DMS53 (cell line): ENCODE measurements around the gene AP1S1.
"Not testable (repeated sequence)": the region's sequence is repeated elsewhere in the genome, so short reads cannot be mapped to it uniquely, and the experiment has no call there.

Source experiments
- DNase-seq: peaks from one replicate; lab custom pipeline; 2025; lab: John Stamatoyannopoulos, UW

AP1S1 gene

DNA sequence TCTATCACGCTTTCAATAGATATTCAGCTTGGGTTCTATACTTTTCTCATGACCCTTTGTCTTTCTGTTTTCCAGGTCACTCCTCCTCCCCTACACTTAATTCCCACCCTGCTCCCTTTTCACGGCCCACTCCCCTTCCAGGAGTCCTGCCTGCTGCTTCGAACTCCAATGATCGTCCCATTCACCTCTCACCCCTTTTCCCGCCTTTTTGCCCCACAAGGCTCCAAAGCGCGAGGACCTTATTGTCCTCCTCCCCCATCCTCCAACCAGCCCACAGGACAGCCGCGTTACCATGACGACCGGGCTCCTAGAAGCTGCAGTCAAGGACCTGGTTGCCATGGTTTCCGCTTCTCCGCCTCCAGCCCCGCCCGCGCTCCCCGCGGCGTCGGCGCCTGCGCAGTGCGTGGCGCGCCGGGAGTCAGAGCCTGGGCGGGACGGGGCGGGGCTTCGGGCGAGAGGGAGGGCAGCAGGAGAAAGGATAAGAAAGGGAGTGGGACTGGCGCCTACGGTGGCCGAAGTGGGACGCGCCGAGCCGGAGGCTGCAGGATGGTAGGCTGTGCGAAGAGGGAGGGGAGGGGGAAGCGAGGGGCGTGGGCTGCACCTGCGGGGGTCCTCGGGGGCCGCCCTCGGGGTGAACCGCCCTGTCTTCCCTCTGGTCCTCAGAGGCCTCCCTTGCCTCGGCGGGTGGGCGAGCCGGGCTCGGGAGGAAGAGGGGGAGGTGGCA is at the start of gene AP1S1:
Gene AP1S1, plus strand, starts transcription at position 508 of the 724 bp plus-strand sequence. Its CDS starts 39 bp downstream, at position 547.
- DNase-seq = peak; percentile 100

DNA sequence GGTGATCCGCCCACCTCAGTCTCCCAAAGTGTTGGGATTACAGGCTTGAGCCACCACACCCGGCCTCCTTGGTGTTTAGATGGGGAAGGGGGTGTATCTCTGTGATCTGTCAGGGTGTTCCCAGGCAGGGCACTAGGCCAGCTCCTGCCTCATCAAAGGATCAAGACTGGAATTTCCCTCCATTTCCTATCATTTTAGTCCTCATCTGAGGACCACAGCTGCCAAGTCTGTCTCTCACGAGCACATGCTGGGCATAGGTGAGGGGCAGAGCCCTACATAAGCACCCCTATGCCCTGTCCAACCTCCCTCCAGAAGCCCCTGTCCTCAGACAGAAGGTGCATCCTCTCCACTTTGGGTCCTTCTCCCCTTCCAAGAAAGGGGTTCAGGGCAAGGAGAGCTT is 49.5 kb upstream of the AP1S1 start:
- no peak for DNase-seq

DNA sequence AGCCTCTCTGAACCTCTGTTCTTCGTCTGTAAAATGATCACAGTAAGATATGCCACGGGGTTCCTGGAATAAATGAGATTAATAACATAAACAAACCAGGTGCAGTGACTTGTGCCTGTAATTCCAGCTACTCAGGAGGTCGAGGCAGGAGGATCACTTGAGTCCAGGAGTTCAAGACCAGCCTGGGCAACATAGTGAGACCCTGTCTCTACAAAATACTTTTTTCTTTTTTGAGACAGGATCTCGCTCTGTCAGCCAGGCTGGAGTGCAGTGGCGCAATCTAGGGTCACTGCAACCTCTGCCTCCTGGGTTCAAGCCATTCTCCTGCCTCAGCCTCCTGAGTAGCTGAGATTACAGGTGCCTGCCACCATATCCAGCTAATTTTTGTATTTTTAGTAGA is 49.0 kb upstream of the AP1S1 start:
- not testable (repeated sequence) for DNase-seq

DNA sequence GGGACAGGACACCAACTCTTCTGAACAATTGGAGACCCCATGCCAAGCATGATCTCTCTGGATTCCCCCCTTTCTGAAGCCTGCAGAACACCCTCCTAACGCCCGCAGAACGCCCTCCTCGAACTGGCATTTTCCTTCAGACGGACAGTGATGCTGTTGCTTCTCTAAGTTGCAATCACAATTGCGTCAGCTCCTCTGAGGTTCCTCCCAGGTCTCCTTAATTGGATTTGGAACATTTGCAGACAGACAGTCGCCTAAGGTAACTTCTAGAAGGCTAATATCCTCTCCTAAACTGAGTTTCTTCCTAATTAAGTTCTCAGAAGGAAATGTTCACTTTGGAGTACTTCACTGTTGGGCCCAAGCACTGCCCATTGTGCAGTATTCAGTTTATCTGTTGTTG is 47.9 kb upstream of the AP1S1 start:
- no peak for DNase-seq

DNA sequence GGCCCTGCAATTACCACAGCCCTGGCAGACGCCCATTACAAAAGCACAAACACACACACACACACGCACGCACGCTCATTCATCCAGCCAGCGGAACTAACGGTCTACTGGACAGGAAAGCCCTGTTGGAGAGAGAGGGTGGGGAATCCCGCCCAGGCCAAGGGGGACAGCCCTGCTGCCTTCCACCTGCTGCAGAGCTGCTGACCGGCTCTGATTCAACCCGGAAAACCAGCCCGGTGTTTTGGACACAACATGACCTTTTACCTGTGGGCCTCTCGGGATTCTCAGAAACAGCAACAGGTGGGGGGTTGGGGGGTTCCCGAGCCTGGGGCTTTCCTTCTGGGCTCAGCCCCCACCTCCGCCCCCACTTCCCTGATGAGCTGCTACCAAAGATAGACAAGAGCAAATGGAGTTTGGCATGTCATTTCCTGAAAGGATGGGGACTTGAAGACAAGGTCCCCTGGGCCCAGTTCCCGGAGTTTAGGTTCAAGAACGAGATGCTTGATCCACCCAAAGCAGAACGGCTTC is 45.9 kb upstream of the AP1S1 start:
- DNase-seq = no peak

DNA sequence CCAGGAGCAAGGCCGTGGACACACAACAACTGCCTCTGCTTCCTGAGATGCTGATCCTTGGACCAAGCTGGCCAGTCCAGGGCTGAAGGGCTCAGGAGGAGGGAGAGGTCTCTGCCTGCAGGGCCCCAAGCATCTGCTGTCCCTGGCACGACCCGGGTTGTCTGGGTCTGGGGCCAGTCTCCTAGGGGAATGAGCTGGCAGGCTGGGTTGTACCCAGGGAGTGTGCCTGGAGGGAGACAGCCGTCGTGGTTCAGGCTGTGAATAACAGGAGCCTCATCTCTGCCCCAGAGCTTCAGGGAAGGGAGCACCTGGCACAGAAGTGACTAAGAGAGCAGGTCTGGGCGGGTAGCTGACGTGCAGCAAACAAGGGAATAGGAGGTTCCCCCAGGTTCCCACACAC is 45.3 kb upstream of the AP1S1 start:
- DNase-seq = peak; percentile 40

DNA sequence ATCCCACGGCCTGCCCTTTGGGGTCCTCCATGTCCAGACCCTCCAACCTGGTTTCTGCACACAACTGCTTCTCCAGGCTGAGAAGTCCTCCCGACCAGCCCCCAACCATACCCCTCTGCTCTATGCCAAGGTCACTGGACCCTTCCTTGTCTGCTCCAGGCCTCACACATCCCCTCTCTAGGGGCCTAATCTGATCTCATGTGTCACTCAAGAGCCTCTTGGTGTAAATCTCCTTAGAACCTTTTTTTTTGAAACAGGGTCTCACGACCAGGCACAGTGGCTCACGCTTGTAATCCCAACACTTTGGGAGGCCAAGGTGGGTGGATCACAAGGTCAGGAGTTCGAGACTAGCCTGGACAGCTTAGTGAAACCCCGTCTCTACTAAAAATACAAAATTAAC is 44.9 kb upstream of the AP1S1 start:
- DNase-seq = no peak

DNA sequence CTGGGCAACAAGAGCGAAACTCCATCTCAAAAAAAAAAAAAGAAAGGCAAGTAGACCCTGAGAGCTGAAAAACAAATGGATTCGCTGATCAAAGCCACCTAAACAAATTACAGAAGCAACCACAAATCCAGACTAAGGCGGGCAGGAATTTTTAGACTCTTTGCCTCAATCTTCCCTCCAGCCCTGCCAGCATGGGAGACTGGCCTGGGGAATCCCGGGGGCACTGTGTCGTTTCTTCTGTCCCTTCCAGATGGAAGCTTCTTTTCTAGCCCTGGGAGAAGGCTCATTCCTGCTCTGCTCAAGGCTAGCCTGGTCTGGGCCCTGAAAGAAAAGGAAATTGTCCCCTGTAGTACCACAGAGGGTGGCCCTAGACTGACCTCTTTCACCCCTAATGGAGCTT is 43.0 kb upstream of the AP1S1 start:
- DNase-seq = no peak

DNA sequence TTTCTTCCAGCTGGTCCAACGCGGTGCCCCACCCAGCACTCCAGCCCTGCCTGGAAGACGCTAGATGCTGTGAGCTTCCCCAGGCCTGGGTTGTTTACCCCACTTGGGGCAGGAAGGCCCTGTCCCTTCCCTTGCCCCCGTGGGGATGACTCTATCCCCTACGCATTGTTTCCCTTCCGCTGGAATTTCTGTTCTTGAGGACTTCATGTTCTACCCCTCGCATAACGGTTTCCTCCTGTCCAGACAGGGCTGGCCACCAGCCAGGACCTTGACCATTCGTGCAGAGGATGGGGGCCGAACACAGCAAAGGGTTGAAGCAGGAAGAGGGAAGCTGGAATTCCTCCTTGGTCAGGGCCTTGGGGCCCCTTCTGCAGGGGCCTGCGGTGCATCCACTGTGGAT is 42.0 kb upstream of the AP1S1 start:
- no peak for DNase-seq

DNA sequence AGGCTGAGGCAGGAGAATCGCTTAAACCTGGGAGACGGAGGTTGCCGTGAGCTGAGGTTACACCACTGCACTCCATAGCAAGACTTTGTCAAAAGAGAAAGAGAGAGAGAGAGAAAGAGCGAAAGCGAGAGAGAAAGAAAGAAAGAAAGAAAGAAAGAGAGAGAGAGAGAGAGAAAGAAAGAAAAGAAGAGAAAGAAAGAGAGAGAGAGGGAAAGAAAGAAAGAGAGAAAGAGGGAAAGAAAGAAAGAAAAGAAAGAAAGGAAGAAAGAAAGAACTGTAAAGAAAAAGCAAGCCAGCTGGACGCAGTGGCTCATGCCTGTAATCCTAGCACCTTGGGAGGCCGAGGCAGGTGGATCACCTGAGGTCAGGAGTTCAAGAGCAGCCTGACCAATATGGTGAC is 41.1 kb upstream of the AP1S1 start:
- not testable (repeated sequence) for DNase-seq

DNA sequence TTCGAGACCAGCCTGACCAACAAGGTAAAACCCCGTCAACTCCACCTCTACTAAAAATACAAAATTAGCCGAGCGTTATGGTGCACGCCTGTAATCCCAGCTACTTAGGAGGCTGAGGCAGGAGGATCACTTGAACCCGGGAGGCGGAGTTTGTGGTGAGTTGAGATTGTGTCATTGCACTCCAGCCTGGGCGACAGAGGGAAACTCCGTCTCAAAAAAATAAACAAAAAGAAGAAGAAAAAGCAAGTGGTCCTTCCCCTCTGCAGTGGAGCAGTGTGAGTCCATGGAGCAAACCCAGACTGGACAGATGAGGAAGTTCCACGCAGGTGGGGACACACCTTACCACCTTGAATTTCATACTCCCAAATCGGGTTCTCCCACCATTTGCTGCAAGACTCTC is 40.4 kb upstream of the AP1S1 start:
- no peak for DNase-seq

DNA sequence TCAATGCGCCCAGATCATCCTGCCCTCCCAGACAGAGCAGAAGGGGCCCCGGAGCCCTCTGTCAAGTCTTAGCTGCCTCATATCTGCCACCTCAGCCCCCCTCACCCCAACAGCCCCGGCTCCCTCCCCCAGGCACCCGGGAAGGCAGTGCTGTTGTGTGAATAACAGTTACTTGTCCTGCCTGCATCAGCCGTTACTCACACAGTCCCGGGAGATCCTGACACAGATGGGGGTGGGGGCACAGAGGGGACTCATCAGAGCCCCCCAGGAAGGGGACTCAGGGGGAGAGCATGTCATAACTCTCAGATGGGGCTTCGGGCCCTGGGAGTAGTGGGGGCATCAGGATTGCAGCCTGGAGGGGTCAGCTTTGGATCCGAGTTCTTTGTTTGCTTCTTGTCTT is 39.8 kb upstream of the AP1S1 start:
- no peak for DNase-seq

DNA sequence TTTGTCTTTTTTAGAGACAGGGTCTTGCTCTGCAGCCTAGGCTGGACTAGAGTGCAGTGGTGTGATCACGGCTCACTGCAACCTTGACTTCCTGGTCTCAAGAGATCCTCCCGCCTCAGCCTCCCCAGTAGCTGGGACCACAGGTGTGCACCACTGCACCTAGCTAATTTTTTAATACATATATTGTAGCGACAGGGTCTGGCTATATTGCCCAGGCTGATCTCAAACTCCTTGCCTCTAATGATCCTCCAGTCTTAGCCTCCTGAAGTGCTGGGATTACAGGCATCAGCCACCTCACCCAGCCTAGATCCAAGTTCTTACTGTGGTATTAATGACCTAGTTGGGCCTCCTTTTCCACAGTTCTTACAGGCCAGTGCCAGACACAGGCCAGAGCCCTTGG is 39.1 kb upstream of the AP1S1 start:
- no peak for DNase-seq

DNA sequence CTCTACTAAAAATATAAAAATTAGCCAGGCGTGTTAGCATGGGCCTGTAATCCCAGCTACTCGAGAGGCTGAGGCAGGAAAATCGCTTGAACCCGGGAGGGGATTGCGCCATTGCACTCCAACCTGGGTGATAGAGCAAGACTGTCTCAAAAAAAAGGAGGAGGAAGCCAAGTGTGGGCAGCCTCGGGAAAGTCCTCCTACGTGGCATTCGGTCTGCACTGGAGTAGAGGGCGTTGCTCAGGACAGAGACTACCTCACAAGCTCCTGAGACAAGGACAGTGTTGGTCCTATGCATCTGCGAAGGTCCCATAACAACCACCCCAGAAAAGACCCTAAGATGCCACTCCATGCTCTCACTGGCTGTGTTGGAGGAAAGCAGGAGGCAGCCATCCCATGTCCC is 37.4 kb upstream of the AP1S1 start:
- DNase-seq = no peak

DNA sequence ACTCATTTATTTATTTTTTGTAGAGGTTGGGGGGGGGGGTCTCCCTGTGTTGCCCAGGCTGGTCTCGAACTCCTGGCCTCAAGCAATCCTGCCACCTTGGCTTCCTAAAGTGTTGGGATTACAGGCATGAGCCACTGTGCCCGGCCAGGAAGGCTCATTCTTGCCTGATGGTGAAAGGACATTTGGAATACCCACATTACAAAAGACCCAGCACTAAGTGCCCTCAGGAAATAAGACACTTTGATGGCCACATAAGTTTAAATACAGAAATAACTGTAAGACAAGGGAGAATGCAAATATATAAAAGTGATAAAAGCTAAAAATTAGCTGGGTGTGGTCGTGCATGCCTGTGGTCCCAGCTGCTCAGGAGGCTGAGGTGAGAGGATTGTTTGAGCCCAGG is 35.4 kb upstream of the AP1S1 start:
- no peak for DNase-seq

DNA sequence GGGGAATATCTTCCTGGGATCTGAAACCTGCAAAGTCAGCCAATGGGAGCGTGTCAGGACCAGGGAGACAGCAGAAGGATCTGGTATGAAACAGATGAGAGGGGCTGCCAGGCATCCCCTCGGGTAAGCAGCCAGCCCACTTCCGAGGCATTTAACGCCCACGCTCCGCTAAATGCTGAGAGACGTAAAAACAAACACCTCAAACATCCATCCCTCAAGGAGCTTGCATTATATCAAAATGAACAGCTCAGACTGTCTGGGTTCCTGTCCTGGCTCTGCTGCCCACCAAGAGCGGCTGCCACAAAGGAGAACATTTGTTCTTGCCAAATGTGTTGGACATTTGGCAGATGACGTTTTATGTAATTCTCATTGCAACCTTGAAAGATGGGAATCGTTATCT is 34.4 kb upstream of the AP1S1 start:
- DNase-seq = no peak

DNA sequence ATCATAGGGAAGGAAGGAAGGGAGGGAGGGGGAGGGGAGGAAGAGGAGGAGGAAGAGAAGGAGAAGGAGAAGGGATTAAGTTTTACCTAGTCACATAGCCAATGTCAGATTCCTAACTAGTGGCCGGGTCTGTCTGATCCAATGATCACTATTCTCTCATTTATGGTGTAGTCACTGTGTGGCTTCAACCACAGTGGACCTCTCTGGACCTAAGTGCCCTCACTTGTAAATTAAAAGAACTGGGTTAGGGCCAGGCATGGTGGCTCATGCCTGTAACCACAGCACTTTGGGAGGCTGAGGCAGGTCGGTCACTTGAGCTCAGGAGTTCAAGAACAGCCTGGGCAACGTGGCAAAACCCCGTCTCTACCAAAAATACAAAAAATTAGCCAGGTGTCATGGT is 34.0 kb upstream of the AP1S1 start:
- DNase-seq = no peak

DNA sequence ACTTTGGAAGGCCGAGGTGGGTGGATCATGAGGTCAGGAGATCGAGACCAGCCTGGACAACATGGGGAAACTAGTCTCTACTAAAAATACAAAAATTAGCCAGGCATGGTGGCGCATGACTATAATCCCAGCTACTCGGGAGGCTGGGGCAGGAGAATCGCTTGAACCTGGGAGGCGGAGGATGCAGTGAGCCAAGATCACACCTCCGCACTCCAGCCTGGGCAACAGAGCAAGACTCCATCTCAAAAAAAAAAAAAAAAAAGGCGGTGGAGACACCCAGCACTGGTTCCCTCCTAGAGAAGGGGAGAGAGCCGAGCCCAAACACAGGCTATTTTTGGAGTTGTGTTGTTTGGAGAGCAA is 32.7 kb upstream of the AP1S1 start:
- not testable (repeated sequence) for DNase-seq

DNA sequence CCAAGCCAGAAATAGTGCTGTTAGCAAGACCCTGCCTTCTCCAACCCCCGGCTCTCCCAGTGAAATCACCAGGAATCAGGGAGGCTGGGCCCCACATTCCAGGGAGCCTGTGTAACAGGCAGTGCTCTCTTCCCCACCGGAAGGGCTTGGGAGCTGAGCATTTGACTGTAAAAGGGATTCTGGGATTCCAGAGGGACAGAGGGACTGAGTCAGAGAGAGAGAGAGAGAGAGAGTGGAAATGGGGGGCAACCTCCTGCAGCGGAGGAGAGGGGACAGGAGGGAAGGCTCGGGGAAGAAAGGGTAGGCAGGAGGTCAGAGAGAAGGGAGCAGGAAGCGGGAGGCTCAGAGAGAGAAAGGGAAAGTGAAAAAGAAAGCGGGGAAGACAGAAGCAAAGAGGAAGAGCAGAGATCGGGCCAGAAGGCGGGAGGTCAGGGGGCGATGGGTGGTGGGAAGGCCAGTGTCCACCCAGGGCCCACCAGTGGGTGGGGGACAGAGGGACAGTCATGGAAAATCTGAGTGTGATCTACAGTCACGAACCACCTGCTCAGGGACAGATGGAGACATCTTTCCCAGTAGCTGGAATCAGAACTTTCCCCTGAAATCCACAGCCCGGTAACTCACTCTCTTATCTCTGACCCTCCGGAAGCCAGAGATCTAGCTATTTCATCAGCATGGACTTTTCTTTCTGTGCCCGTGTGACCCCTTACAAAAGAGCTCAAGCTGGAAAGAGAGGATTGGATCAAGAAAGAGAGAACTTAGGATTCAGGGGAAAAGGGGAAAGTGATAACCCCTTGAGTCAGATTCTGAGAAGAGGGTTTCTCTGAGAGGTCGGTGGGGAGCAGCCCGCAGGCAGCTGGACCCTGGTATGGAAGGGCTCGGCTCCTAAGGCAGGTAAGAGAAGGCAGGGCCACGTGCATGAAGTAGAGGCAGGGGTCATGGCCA is 32.0 kb upstream of the AP1S1 start:
- DNase-seq = peak; percentile 61

DNA sequence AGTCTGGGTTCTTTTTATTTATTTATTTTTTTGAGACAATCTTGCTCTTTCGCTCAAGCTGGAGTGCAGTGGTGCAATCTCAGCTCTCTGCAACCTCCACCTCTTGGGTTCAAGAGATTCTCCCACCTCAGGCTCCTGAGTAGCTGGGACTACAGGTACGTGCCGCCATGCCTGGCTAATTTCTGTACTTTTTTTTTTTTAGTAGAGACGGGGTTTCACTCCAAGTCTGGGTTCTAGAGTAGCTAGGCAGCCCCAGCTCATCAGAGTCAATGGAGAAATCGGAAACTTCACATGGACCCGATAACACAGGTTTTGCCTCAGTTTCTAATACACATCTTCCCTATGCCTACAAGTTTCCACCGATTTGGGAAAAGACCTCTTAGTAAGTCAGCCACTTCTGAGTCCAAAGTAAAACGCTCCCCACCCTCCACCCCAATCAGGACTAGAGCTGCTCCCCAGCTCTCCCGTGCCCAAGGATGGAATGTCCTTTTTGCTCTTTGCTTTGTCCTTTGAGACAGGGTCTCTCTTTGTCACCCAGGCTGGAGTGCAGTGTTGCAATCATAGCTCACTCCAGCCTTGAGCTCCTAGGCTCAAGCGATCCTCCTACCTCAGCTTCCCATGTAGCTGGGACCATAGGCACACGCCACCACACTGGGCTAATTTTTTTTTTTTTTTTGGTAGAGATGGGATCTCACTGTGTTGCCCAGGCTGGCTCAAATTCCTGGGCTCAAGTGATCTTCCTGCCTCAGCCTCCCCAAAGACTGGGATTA is 31.2 kb upstream of the AP1S1 start:
- no peak for DNase-seq

DNA sequence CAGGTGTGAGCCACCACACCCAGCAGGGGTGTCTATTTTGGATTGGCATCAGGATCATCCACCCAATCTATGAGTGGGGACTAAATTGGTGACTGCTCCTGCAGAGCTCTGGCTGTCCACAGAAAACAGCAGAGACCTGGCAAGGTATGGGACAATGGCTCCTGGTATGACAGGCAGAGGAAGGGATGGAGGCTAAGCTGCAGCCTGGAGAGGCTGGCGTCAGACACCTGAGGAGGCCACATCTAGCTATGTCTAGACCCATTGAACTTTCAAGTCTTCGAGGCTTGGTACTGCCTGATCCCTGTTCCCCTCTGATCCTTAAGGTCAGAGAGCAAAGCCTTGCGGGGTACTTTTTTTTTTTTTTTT is 30.6 kb upstream of the AP1S1 start:
- no peak for DNase-seq

DNA sequence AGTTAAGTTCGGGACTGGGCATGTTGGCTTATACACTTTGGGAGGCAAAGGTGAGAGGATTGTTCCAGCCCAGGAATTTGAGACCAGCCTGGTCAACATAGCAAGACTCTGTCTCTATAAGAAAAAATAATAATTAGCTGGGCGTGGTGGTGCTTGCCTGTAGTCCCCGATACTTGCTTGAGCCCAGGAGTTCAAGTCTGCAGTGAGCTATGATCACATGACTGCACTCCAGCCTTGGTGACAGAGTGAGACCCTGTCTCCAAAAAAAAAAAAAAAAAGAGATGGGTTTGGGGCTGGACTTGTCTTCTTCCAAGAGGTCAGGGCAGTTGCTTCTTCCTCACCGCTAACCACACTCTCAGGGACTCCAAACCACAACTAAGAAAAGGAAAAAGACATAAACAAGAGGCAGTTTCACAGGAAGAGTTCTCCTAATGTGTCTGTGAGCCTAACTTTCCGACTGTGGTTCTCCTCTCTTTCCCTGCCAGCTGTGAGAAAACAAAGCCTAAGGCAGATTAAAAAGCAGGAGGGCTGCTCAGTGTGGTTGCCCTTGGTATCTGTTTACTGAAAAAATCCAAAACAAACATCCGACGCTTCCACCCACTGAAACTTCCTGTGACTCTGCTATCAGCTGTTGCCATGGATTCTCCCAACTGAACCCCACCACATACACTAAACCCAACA is 29.8 kb upstream of the AP1S1 start:
- DNase-seq = peak; percentile 91
